ENCODE measurements around the gene FAM168A. TPM values are rescaled to one million over a fixed set of nuclear protein-coding genes. Genes with fewer than 3 reads are reported as not detected.
A peak's percentile ranks its signal among the peaks of the same experiment; 100 is the strongest.

FAM168A gene
- total and polyA plus RNA-seq, 9 of the 15 experiments (the other 6 are each of a cell fraction or from before 2014, with no cell fraction given) = 0.44 to 7.2 (median 2.9) TPM

DNA sequence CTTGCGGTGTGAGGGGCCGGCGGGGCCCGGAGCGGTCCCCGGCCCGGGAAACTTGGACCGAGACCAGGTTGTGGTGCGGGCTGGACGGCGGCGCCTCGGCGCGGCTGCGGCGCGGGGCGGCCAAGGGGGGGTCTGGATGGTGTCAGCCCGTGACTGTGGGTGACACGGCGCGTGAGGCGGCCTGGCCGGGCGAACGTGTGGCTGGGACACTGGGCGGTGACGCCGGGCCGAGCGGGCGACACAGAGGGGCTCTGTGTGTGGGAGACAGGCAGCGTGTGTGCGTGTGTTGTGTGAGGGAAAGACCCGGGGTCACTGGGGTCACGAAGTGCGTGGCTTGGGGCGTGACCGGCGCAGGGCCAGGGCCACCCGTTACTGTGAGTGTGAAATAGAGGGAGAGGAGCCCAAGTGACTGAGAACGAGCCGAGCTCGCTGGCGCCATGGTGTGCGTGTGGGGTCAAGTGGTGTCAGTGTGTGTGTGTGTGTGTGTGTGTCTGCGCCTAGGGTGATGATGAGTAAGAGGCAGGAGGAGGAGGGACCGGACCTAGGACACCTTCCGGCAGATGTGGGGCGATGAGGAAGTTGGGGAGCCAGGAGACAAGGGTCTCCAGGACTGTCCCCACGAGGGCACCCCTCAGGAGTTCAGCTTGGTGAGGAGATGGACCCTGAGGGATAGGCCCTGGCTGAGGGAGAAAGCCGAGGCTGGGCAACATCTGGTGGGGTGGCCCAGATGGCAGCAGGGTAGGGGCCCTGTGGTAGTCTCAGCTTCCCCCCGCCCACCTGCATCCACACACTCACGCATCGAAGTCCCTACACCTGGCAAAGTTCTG lies 220.9 kb downstream of the FAM168A start (continued):
- TF ChIP-seq SMC3 (conservative IDR thresholded peaks at IDR 0.05; ENCODE audit: insufficient read depth, low read depth, low read length) (no peak), TAF15 (IDR thresholded peaks at IDR 0.05; ENCODE audit: low read depth, low read length) (no peak), NR2F6 (CRISPR knock-in tag; IDR thresholded peaks at IDR 0.05) (peak; percentile 89; the same call in 1 of the 2 replicates), RBFOX2 (IDR thresholded peaks at IDR 0.05; ENCODE audit: low read depth, low read length) (peak; percentile 78), RBM17 (IDR thresholded peaks at IDR 0.05; ENCODE audit: borderline replicate concordance, low read depth, low read length) (no peak), FIP1L1 (IDR thresholded peaks at IDR 0.05; ENCODE audit: low read depth, low read length, poor library complexity, severe bottlenecking) (peak; percentile 75), ZNF699 (CRISPR knock-in tag; IDR thresholded peaks at IDR 0.05; ENCODE audit: insufficient replicate concordance) (no peak), SOX6 (IDR thresholded peaks at IDR 0.05) (0 out of 2 replicates have a peak, but pooled peaks have one; percentile 23), ZBTB1 (CRISPR knock-in tag; IDR thresholded peaks at IDR 0.05; ENCODE audit: borderline replicate concordance, low read depth) (0 out of 2 replicates have a peak, but pooled peaks have one; percentile 28), ZNF778 (CRISPR knock-in tag; IDR thresholded peaks at IDR 0.05) (no peak), SRSF9 (IDR thresholded peaks at IDR 0.05; ENCODE audit: borderline replicate concordance, low read depth, low read length) (no peak)
- TF ChIP-seq, protein P1, sequence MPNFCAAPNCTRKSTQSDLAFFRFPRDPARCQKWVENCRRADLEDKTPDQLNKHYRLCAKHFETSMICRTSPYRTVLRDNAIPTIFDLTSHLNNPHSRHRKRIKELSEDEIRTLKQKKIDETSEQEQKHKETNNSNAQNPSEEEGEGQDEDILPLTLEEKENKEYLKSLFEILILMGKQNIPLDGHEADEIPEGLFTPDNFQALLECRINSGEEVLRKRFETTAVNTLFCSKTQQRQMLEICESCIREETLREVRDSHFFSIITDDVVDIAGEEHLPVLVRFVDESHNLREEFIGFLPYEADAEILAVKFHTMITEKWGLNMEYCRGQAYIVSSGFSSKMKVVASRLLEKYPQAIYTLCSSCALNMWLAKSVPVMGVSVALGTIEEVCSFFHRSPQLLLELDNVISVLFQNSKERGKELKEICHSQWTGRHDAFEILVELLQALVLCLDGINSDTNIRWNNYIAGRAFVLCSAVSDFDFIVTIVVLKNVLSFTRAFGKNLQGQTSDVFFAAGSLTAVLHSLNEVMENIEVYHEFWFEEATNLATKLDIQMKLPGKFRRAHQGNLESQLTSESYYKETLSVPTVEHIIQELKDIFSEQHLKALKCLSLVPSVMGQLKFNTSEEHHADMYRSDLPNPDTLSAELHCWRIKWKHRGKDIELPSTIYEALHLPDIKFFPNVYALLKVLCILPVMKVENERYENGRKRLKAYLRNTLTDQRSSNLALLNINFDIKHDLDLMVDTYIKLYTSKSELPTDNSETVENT (CRISPR knock-in tag; IDR thresholded peaks at IDR 0.05) = no peak
- TF ChIP-seq, protein P2, sequence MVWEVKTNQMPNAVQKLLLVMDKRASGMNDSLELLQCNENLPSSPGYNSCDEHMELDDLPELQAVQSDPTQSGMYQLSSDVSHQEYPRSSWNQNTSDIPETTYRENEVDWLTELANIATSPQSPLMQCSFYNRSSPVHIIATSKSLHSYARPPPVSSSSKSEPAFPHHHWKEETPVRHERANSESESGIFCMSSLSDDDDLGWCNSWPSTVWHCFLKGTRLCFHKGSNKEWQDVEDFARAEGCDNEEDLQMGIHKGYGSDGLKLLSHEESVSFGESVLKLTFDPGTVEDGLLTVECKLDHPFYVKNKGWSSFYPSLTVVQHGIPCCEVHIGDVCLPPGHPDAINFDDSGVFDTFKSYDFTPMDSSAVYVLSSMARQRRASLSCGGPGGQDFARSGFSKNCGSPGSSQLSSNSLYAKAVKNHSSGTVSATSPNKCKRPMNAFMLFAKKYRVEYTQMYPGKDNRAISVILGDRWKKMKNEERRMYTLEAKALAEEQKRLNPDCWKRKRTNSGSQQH (CRISPR knock-in tag; IDR thresholded peaks at IDR 0.05) = peak; percentile 91; the same call in 1 of the 2 replicates
- TF ChIP-seq, protein P3, sequence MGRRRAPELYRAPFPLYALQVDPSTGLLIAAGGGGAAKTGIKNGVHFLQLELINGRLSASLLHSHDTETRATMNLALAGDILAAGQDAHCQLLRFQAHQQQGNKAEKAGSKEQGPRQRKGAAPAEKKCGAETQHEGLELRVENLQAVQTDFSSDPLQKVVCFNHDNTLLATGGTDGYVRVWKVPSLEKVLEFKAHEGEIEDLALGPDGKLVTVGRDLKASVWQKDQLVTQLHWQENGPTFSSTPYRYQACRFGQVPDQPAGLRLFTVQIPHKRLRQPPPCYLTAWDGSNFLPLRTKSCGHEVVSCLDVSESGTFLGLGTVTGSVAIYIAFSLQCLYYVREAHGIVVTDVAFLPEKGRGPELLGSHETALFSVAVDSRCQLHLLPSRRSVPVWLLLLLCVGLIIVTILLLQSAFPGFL (CRISPR knock-in tag; IDR thresholded peaks at IDR 0.05) = no peak
- TF ChIP-seq, protein P4, sequence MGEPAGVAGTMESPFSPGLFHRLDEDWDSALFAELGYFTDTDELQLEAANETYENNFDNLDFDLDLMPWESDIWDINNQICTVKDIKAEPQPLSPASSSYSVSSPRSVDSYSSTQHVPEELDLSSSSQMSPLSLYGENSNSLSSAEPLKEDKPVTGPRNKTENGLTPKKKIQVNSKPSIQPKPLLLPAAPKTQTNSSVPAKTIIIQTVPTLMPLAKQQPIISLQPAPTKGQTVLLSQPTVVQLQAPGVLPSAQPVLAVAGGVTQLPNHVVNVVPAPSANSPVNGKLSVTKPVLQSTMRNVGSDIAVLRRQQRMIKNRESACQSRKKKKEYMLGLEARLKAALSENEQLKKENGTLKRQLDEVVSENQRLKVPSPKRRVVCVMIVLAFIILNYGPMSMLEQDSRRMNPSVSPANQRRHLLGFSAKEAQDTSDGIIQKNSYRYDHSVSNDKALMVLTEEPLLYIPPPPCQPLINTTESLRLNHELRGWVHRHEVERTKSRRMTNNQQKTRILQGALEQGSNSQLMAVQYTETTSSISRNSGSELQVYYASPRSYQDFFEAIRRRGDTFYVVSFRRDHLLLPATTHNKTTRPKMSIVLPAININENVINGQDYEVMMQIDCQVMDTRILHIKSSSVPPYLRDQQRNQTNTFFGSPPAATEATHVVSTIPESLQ (CRISPR knock-in tag; IDR thresholded peaks at IDR 0.05) = no peak
- TF ChIP-seq, protein P5, sequence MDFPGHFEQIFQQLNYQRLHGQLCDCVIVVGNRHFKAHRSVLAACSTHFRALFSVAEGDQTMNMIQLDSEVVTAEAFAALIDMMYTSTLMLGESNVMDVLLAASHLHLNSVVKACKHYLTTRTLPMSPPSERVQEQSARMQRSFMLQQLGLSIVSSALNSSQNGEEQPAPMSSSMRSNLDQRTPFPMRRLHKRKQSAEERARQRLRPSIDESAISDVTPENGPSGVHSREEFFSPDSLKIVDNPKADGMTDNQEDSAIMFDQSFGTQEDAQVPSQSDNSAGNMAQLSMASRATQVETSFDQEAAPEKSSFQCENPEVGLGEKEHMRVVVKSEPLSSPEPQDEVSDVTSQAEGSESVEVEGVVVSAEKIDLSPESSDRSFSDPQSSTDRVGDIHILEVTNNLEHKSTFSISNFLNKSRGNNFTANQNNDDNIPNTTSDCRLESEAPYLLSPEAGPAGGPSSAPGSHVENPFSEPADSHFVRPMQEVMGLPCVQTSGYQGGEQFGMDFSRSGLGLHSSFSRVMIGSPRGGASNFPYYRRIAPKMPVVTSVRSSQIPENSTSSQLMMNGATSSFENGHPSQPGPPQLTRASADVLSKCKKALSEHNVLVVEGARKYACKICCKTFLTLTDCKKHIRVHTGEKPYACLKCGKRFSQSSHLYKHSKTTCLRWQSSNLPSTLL (IDR thresholded peaks at IDR 0.05) = no peak
